Sigmoid colon (tissue), 7 donors: ENCODE measurements around the gene CHST2. TPM values are rescaled to one million over a fixed set of nuclear protein-coding genes. Genes with fewer than 3 reads are reported as not detected.
A peak's percentile ranks its signal among the peaks of the same experiment; 100 is the strongest.

ENCODE experiments used
- DNase-seq: peaks from one replicate; pipeline ENCODE4 v3.0.0-alpha.2; 2019
- H3K27ac ChIP-seq, 4 donors: fragments of 200-600 bp; sonication (generic); one replicate each; pipeline ENCODE4 v1.5.1; 2016 to 2019; ENCODE audit warnings: mild to moderate bottlenecking in 1 of 4
- H3K27me3 ChIP-seq, 3 donors: fragments of 200-600 bp; sonication (generic); one replicate each; pipeline ENCODE4 v1.5.1; 2019; ENCODE audit warnings: mild to moderate bottlenecking in 1 of 3
- H3K36me3 ChIP-seq, 4 donors: fragments of 200-600 bp; sonication (generic); one replicate each; pipeline ENCODE4 v1.5.1; 2016 to 2019
- H3K4me1 ChIP-seq, 4 donors: fragments of 200-600 bp; sonication (generic); one replicate each; pipeline ENCODE4 v1.5.1; 2017 to 2019
- H3K4me3 ChIP-seq, 4 donors: fragments of 200-600 bp; sonication (generic); one replicate each; pipeline ENCODE4 v1.5.1; 2017 to 2019; ENCODE audit warnings: mild to moderate bottlenecking in 2 of 4, moderate library complexity in 1 of 4
- H3K9me3 ChIP-seq, 4 donors: fragments of 200-600 bp in 3 of 4; sonication (generic) in 3 of 4; one replicate each; pipeline versions ENCODE4 v1.5.1 to v1.6.1; 2013 to 2019
- CTCF ChIP-seq, 4 experiments: fragments of 450-650 bp in 3 of 4; fragments of 200-600 bp in 1 of 4; IDR thresholded peaks; one replicate each; pipeline ENCODE4 v1.5.1; 2016 to 2019; ENCODE audit warnings: antibody characterized with exemption in 4 of 4, mild to moderate bottlenecking in 3 of 4, moderate library complexity in 2 of 4
- EP300 ChIP-seq, 4 donors: sonication (generic); formaldehyde crosslinking; IDR thresholded peaks; one replicate each; pipeline ENCODE4 v1.6.1; 2017; ENCODE audit warnings: antibody characterized with exemption in 4 of 4
- POLR2A ChIP-seq, 2 donors: fragments of 450-650 bp; IDR thresholded peaks; one replicate each; pipeline ENCODE4 v1.6.1; 2016; ENCODE audit warnings: antibody characterized with exemption in 2 of 2, mild to moderate bottlenecking in 2 of 2, moderate library complexity in 2 of 2
- POLR2AphosphoS5 ChIP-seq, 4 donors: sonication (generic); formaldehyde crosslinking; IDR thresholded peaks; one replicate each; pipeline ENCODE4 v1.6.1; 2017; ENCODE audit warnings: antibody characterized with exemption in 4 of 4
- WGBS, 2 donors: extraction: QIAGEN DNeasy Blood & Tissue Kit; methylation state at CpG; one replicate each; pipeline ENCODE4 v1.1.7; 2013; 5-methylcytosine and 5-hydroxymethylcytosine counted together
- intact Hi-C: fragments of 100-400 bp; cut with DNase I; formaldehyde crosslinking; loops from one replicate; pipeline ENCODE4 v1.15.1; 2023
- polyA plus RNA-seq, 3 donors: library from polyadenylated mRNA; stranded (reverse); fragments of 200-250 nt; gene quantifications; one replicate each; pipeline ENCODE4 v1.2.3, GENCODE V29; 2013
- total RNA-seq, 4 donors: library from RNA; depleted of rRNA; stranded (reverse); fragments of >200 nt; gene quantifications; one replicate each; pipeline ENCODE4 v1.1.0, GENCODE V29; 2016
- donor health status: healthy with polysubstance abuse.
- donor health status: Bipolar disorder and iron deficiency.
- donor health status: healthy.

CHST2 gene
- total and polyA plus RNA-seq, 7 donors: 0.60 to 4.5 (median 3.1) TPM

- Histone ChIP-seq H3K27me3 (no peaks in the 10 kb centered on the region), H3K9me3 (no peaks in the 10 kb centered on the region), H3K27ac (peak overlapping the region in 2 of 4 donors; percentile 20 to 28), H3K36me3 (no peaks in the 10 kb centered on the region), H3K4me3 (no peak overlapping the region), H3K4me1 (no peaks in the 10 kb centered on the region)
- DNase-seq: no peak
- 86 to 89% methylated on average over 5 of the region's 5 CpGs for WGBS, 2 donors
- intact Hi-C loops: no loop called here
- TF ChIP-seq EP300 (IDR thresholded peaks at IDR 0.05): no peak
- TF ChIP-seq CTCF (IDR thresholded peaks at IDR 0.05): no peak
- TF ChIP-seq POLR2AphosphoS5 (IDR thresholded peaks at IDR 0.05): no peak
- TF ChIP-seq POLR2A (IDR thresholded peaks at IDR 0.05): no peak
Measured at GRCh38 chr3:143152043-143152442, 32.5 kb downstream of the CHST2 start.

- Histone ChIP-seq H3K9me3 (no peaks in the 10 kb centered on the region), H3K27ac (no peak overlapping the region), H3K27me3 (no peaks in the 10 kb centered on the region), H3K4me1 (no peaks in the 10 kb centered on the region), H3K4me3 (no peak overlapping the region), H3K36me3 (no peaks in the 10 kb centered on the region)
- intact Hi-C loops: no loop called here
- no peak for DNase-seq
- no peak for TF ChIP-seq POLR2A (IDR thresholded peaks at IDR 0.05)
- TF ChIP-seq CTCF (IDR thresholded peaks at IDR 0.05): no peak
- TF ChIP-seq EP300 (IDR thresholded peaks at IDR 0.05): no peak
- TF ChIP-seq POLR2AphosphoS5 (IDR thresholded peaks at IDR 0.05): no peak
- 15 to 59% methylated on average over 4 of the region's 4 CpGs for WGBS, 2 donors
Measured at GRCh38 chr3:143155756-143156155, 36.2 kb downstream of the CHST2 start.

- H3K9me3 ChIP-seq: no peaks in the 10 kb centered on the region
- H3K27me3 ChIP-seq: no peaks in the 10 kb centered on the region
- WGBS, 2 donors: 49 to 57% methylated on average over 2 of the region's 2 CpGs
- no peak overlapping the region for H3K4me3 ChIP-seq
- no peaks in the 10 kb centered on the region for H3K36me3 ChIP-seq
- no peak for TF ChIP-seq EP300 (IDR thresholded peaks at IDR 0.05)
- no peak for TF ChIP-seq POLR2AphosphoS5 (IDR thresholded peaks at IDR 0.05)
- TF ChIP-seq POLR2A (IDR thresholded peaks at IDR 0.05): no peak
- no peak for TF ChIP-seq CTCF (IDR thresholded peaks at IDR 0.05)
- DNase-seq: no peak
- H3K27ac ChIP-seq: no peak overlapping the region
- intact Hi-C loops: no loop called here
- no peaks in the 10 kb centered on the region for H3K4me1 ChIP-seq
Measured at GRCh38 chr3:143158014-143158988, 38.7 kb downstream of the CHST2 start.

- Histone ChIP-seq H3K4me1 (no peaks in the 10 kb centered on the region), H3K27ac (no peak overlapping the region), H3K9me3 (no peaks in the 10 kb centered on the region), H3K4me3 (no peak overlapping the region), H3K27me3 (no peaks in the 10 kb centered on the region), H3K36me3 (no peaks in the 10 kb centered on the region)
- TF ChIP-seq POLR2AphosphoS5 (IDR thresholded peaks at IDR 0.05) (no peak), POLR2A (IDR thresholded peaks at IDR 0.05) (no peak), CTCF (IDR thresholded peaks at IDR 0.05) (no peak), EP300 (IDR thresholded peaks at IDR 0.05) (no peak)
- WGBS, 2 donors: 82 to 92% methylated on average over 11 of the region's 11 CpGs
- intact Hi-C loops: no loop called here
- DNase-seq: no peak
Measured at GRCh38 chr3:143160437-143160836, 40.9 kb downstream of the CHST2 start.
